Vagina (tissue), 2 donors: ENCODE data around the gene DCAF12.
"Not testable (repeated sequence)": the region's sequence is repeated elsewhere in the genome, so short reads cannot be mapped to it uniquely, and the experiment has no call there.

Experiments
- POLR2AphosphoS5 ChIP-seq, 2 donors: sonication (generic); formaldehyde crosslinking; IDR thresholded peaks; one replicate each; pipeline ENCODE4 v1.9.0; 2017; ENCODE audit warnings: antibody characterized with exemption in 2 of 2, mild to moderate bottlenecking in 2 of 2, low read depth in 1 of 2; ENCODE audit not compliant: insufficient read depth in 1 of 2
- TF ChIP-seq, protein P1 (sequence below), 3 experiments: fragments of 450-650 bp in 2 of 3; fragments of 200-600 bp in 1 of 3; sonication (generic) in 1 of 3; IDR thresholded peaks; one replicate each; pipeline ENCODE4 v1.5.1; 2017 to 2019; ENCODE audit warnings: antibody characterized with exemption in 3 of 3, mild to moderate bottlenecking in 2 of 3, moderate library complexity in 2 of 3

DNA sequence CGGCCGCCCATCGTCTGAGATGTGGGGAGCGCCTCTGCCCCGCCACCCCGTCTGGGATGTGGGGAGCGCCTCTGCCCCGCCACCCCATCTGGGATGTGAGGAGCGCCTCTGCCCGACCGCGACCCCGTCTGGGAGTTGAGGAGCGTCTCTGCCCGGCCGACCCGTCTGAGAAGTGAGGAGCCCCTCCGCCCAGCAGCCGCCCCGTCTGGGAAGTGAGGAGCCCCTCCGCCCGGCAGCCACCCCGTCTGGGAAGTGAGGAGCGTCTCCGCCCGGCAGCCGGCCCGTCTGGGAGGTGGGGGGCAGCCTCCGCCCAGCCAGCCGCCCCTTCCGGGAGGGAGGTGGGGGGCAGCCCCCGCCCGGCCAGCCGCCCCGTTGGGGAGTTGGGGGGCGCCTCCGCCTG lies 87.6 kb downstream of the DCAF12 start:
- TF ChIP-seq POLR2AphosphoS5 (IDR thresholded peaks at IDR 0.05; ENCODE audit: insufficient read depth in 1 of 2, low read depth in 1 of 2) = not testable (repeated sequence)
- TF ChIP-seq, protein P1, sequence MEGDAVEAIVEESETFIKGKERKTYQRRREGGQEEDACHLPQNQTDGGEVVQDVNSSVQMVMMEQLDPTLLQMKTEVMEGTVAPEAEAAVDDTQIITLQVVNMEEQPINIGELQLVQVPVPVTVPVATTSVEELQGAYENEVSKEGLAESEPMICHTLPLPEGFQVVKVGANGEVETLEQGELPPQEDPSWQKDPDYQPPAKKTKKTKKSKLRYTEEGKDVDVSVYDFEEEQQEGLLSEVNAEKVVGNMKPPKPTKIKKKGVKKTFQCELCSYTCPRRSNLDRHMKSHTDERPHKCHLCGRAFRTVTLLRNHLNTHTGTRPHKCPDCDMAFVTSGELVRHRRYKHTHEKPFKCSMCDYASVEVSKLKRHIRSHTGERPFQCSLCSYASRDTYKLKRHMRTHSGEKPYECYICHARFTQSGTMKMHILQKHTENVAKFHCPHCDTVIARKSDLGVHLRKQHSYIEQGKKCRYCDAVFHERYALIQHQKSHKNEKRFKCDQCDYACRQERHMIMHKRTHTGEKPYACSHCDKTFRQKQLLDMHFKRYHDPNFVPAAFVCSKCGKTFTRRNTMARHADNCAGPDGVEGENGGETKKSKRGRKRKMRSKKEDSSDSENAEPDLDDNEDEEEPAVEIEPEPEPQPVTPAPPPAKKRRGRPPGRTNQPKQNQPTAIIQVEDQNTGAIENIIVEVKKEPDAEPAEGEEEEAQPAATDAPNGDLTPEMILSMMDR (IDR thresholded peaks at IDR 0.05) = not testable (repeated sequence)
